ENCODE measurements around the gene ELAPOR1. TPM values are rescaled to one million over a fixed set of nuclear protein-coding genes. Genes with fewer than 3 reads are reported as not detected.
A peak's percentile ranks its signal among the peaks of the same experiment; 100 is the strongest.

ELAPOR1 gene, protein sequence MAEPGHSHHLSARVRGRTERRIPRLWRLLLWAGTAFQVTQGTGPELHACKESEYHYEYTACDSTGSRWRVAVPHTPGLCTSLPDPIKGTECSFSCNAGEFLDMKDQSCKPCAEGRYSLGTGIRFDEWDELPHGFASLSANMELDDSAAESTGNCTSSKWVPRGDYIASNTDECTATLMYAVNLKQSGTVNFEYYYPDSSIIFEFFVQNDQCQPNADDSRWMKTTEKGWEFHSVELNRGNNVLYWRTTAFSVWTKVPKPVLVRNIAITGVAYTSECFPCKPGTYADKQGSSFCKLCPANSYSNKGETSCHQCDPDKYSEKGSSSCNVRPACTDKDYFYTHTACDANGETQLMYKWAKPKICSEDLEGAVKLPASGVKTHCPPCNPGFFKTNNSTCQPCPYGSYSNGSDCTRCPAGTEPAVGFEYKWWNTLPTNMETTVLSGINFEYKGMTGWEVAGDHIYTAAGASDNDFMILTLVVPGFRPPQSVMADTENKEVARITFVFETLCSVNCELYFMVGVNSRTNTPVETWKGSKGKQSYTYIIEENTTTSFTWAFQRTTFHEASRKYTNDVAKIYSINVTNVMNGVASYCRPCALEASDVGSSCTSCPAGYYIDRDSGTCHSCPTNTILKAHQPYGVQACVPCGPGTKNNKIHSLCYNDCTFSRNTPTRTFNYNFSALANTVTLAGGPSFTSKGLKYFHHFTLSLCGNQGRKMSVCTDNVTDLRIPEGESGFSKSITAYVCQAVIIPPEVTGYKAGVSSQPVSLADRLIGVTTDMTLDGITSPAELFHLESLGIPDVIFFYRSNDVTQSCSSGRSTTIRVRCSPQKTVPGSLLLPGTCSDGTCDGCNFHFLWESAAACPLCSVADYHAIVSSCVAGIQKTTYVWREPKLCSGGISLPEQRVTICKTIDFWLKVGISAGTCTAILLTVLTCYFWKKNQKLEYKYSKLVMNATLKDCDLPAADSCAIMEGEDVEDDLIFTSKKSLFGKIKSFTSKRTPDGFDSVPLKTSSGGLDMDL
- total RNA-seq: 2.5 and 3.0 TPM in 2 replicates
- 1.6 and 1.8 TPM in 2 replicates for polyA plus RNA-seq

DNA sequence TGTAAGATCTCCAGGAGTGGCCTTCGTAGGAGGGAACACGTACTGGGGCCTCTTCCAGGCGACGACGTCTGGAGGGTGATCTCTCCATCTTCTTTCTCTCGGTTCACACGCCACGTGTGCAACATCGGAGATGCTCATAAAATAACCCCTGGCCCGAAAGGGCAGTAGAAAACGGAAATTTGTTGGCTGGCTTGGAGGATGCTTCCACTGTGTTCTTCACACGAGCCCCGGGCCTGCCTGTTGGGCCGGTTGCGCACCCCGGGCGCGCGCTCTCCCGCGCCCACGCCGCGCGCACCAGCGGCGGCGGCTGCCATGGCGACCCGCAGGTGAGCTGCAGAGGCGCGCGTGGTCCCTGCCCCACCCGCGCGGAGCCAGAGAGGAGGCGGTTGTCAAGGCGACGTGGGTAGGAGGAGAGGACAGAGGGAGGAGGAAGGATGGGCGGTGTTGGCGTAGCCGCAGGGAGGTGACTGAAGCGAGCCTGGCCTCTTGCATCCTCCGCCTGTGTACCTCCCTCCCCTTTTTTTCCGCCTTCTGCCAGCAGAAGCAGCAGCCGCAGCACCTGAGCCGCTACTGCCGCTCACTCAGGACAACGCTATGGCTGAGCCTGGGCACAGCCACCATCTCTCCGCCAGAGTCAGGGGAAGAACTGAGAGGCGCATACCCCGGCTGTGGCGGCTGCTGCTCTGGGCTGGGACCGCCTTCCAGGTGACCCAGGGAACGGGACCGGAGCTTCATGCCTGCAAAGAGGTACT lies at the start of gene ELAPOR1:
Gene ELAPOR1 (plus strand): TSS at position 526 of the 752 bp plus-strand sequence. CDS start 69 bp downstream, at position 595.
- peak; percentile 60 for DNase-seq (ENCODE audit: low spot score)
- Histone ChIP-seq H3K79me2 (no peaks in the 10 kb centered on the region), H3K27ac (no peak within 1 kb of the TSS), H4K20me1 (ENCODE audit: insufficient read depth, poor library complexity, severe bottlenecking) (no peaks in the 10 kb centered on the region), H3K9me3 (ENCODE audit: low read depth) (no peaks in the 10 kb centered on the region), H3K4me3 (peak within 1 kb of the TSS; percentile 42), H2AFZ (peak within 1 kb of the TSS; percentile 52), H3K4me2 (peak within 1 kb of the TSS; percentile 83), H3K36me3 (replicated peaks; ENCODE audit: insufficient read depth, low read depth) (no peaks in the 10 kb centered on the region), H3K9me2 (replicated peaks; ENCODE audit: insufficient read depth) (no peaks in the 10 kb centered on the region), H3K27me3 (peaks cover 29% of the 10 kb centered on the region), H3K4me1 (ENCODE audit: insufficient read depth) (peaks cover 4% of the 10 kb centered on the region)
- TF ChIP-seq EZH2phosphoT487 (IDR thresholded peaks at IDR 0.05; ENCODE audit: low read depth, severe bottlenecking, unreplicated experiment) (no peak), EZH2 (IDR thresholded peaks at IDR 0.05; ENCODE audit: borderline replicate concordance) (no peak)
- TF ChIP-seq, protein P1, sequence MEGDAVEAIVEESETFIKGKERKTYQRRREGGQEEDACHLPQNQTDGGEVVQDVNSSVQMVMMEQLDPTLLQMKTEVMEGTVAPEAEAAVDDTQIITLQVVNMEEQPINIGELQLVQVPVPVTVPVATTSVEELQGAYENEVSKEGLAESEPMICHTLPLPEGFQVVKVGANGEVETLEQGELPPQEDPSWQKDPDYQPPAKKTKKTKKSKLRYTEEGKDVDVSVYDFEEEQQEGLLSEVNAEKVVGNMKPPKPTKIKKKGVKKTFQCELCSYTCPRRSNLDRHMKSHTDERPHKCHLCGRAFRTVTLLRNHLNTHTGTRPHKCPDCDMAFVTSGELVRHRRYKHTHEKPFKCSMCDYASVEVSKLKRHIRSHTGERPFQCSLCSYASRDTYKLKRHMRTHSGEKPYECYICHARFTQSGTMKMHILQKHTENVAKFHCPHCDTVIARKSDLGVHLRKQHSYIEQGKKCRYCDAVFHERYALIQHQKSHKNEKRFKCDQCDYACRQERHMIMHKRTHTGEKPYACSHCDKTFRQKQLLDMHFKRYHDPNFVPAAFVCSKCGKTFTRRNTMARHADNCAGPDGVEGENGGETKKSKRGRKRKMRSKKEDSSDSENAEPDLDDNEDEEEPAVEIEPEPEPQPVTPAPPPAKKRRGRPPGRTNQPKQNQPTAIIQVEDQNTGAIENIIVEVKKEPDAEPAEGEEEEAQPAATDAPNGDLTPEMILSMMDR (IDR thresholded peaks at IDR 0.05; ENCODE audit: poor library complexity): no peak
- WGBS (ENCODE audit: low lambda C conversion rate, missing lambda C conversion rate): 4% methylated on average over 55 of the region's 56 CpGs

- WGBS (ENCODE audit: low lambda C conversion rate, missing lambda C conversion rate): 98% methylated on average over 3 of the region's 3 CpGs
- no peaks in the 10 kb centered on the region for H3K9me3 ChIP-seq (ENCODE audit: low read depth)
- H2AFZ ChIP-seq: no peak overlapping the region
- H3K4me1 ChIP-seq (ENCODE audit: insufficient read depth): no peaks in the 10 kb centered on the region
- DNase-seq (ENCODE audit: low spot score): no peak
- H3K4me3 ChIP-seq: no peak overlapping the region
- H3K9me2 ChIP-seq (replicated peaks; ENCODE audit: insufficient read depth): no peaks in the 10 kb centered on the region
- H3K36me3 ChIP-seq (replicated peaks; ENCODE audit: insufficient read depth, low read depth): no peaks in the 10 kb centered on the region
- H3K27ac ChIP-seq: no peak overlapping the region
- H3K4me2 ChIP-seq: no peak overlapping the region
- TF ChIP-seq EZH2phosphoT487 (IDR thresholded peaks at IDR 0.05; ENCODE audit: low read depth, severe bottlenecking, unreplicated experiment) (no peak), EZH2 (IDR thresholded peaks at IDR 0.05; ENCODE audit: borderline replicate concordance) (no peak)
- TF ChIP-seq, protein P1 (IDR thresholded peaks at IDR 0.05; ENCODE audit: poor library complexity): no peak
- H4K20me1 ChIP-seq (ENCODE audit: insufficient read depth, poor library complexity, severe bottlenecking): peaks cover 12% of the 10 kb centered on the region
- peaks cover 27% of the 10 kb centered on the region for H3K79me2 ChIP-seq
- no peaks in the 10 kb centered on the region for H3K27me3 ChIP-seq
Observed at GRCh38 chr1:109065137-109065536, 48.8 kb upstream of the ELAPOR1 start.

DNA sequence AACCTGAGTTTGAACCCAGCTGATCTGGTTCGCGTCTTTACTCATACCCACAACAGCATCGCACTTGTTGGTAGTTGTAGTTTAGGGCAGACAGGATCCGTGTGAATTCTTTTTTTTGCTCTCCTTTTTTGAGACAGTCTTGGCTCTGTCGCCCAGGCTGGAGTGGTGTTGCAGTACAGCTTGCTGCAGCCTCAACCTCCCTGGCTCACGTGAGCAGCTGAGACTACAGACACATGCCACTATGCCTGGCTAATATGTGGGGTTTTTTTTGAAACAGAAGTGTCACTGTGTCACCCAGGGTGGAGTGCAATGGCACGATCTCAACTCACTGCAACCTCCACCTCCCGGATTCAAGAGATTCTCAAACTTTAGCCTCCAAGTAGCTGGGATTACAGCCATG lies 46.0 kb upstream of the ELAPOR1 start:
- no peak overlapping the region for H3K27ac ChIP-seq
- no peak overlapping the region for H3K4me2 ChIP-seq
- no peaks in the 10 kb centered on the region for H3K27me3 ChIP-seq
- H4K20me1 ChIP-seq (ENCODE audit: insufficient read depth, poor library complexity, severe bottlenecking): peaks cover 12% of the 10 kb centered on the region
- 92% methylated on average over 8 of the region's 8 CpGs for WGBS (ENCODE audit: low lambda C conversion rate, missing lambda C conversion rate)
- no peak for DNase-seq (ENCODE audit: low spot score)
- peaks cover 50% of the 10 kb centered on the region for H3K79me2 ChIP-seq
- TF ChIP-seq, protein P1 (IDR thresholded peaks at IDR 0.05; ENCODE audit: poor library complexity): no peak
- TF ChIP-seq EZH2phosphoT487 (IDR thresholded peaks at IDR 0.05; ENCODE audit: low read depth, severe bottlenecking, unreplicated experiment) (no peak), EZH2 (IDR thresholded peaks at IDR 0.05; ENCODE audit: borderline replicate concordance) (no peak)
- no peaks in the 10 kb centered on the region for H3K36me3 ChIP-seq (replicated peaks; ENCODE audit: insufficient read depth, low read depth)
- H3K4me3 ChIP-seq: no peak overlapping the region
- H3K9me3 ChIP-seq (ENCODE audit: low read depth): no peaks in the 10 kb centered on the region
- H3K4me1 ChIP-seq (ENCODE audit: insufficient read depth): no peaks in the 10 kb centered on the region
- no peak overlapping the region for H2AFZ ChIP-seq
- H3K9me2 ChIP-seq (replicated peaks; ENCODE audit: insufficient read depth): no peaks in the 10 kb centered on the region
